Thyroid gland (tissue), 4 donors: ENCODE measurements around the gene DUS1L. TPM values are rescaled to one million over a fixed set of nuclear protein-coding genes. Genes with fewer than 3 reads are reported as not detected.

ENCODE experiments used
- DNase-seq, 2 donors: peaks; one replicate each; pipeline ENCODE4 v3.0.0-alpha.2; 2019
- H3K27ac ChIP-seq, 3 donors: fragments of 200-600 bp; sonication (generic); 1 replicate in 2 of 3; 2 replicates in 1 of 3; pipeline ENCODE4 v1.5.1; 2016 to 2019; ENCODE audit warnings: mild to moderate bottlenecking in 1 of 3, moderate library complexity in 1 of 3
- H3K27me3 ChIP-seq: fragments of 200-600 bp; sonication (generic); one replicate; pipeline ENCODE4 v1.5.1; 2019
- H3K36me3 ChIP-seq, 2 donors: fragments of 200-600 bp; sonication (generic); one replicate each; pipeline ENCODE4 v1.5.1; 2016 to 2019
- H3K4me1 ChIP-seq, 2 donors: fragments of 200-600 bp; sonication (generic); one replicate each; pipeline ENCODE4 v1.5.1; 2017 to 2019
- H3K4me3 ChIP-seq, 3 donors: fragments of 200-600 bp; sonication (generic); replicated peaks in 1 of 3; 1 replicate in 2 of 3; 2 replicates in 1 of 3; pipeline ENCODE4 v1.5.1; 2016; ENCODE audit warnings: mild to moderate bottlenecking in 1 of 3
- H3K9me3 ChIP-seq: fragments of 200-600 bp; sonication (generic); one replicate; pipeline ENCODE4 v1.5.1; 2017
- POLR2A ChIP-seq, 2 donors: fragments of 450-650 bp; IDR thresholded peaks; one replicate each; pipeline ENCODE4 v1.6.1; 2017; ENCODE audit warnings: antibody characterized with exemption in 2 of 2, mild to moderate bottlenecking in 2 of 2, moderate library complexity in 1 of 2
- WGBS, 2 donors: methylation state at CpG; one replicate each; pipeline ENCODE4 v1.1.5; 2017; 5-methylcytosine and 5-hydroxymethylcytosine counted together
- intact Hi-C: fragments of 100-400 bp; cut with DNase I; formaldehyde crosslinking; loops from one replicate; pipeline ENCODE4 v1.15.1; 2023
- total RNA-seq, 4 donors: library from RNA; depleted of rRNA; stranded (reverse); fragments of >200 nt; gene quantifications; one replicate each; pipeline ENCODE4 v1.2.3, GENCODE V29; 2016
- TF ChIP-seq, protein P1 (sequence below), 6 experiments: fragments of 200-600 bp in 3 of 6; fragments of 450-650 bp in 3 of 6; sonication (generic) in 3 of 6; IDR thresholded peaks; one replicate each; pipeline ENCODE4 v1.5.1; 2016 to 2019; ENCODE audit warnings: antibody characterized with exemption in 6 of 6, mild to moderate bottlenecking in 2 of 6, inconsistent platforms in 1 of 6, moderate library complexity in 1 of 6

Gene DUS1L
- total RNA-seq, 4 donors from 2014 or later = 58.7 to 90.5 (median 75.5) TPM

DNA sequence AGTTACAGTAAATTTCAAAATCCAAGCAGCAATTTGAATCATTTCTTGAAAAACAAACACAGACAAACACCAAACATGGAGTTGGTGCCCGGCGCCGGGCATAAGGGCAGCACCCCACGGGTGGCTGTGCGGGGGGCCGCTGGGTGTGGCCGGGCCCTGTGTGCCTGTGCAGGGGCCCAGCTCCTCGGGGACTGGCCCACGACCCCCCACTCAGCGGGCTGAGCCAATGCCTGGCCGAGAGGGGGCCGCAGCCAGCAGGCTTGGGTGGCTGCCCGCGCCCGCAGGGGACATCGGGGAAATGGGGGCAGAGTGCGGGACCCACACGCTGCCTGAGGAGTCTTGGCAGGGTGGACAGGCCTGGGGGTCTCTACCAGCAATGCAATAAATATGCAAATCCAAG is 12.8 kb upstream of the DUS1L start:
- no peak for DNase-seq
- intact Hi-C loops = no loop called here
- no peaks in the 10 kb centered on the region for H3K27me3 ChIP-seq
- no peak overlapping the region for H3K4me3 ChIP-seq
- H3K36me3 ChIP-seq = peaks cover 20 to 42% of the 10 kb centered on the region in 2 donors
- H3K27ac ChIP-seq = no peak overlapping the region
- no peaks in the 10 kb centered on the region for H3K4me1 ChIP-seq
- no peaks in the 10 kb centered on the region for H3K9me3 ChIP-seq
- TF ChIP-seq, protein P1, sequence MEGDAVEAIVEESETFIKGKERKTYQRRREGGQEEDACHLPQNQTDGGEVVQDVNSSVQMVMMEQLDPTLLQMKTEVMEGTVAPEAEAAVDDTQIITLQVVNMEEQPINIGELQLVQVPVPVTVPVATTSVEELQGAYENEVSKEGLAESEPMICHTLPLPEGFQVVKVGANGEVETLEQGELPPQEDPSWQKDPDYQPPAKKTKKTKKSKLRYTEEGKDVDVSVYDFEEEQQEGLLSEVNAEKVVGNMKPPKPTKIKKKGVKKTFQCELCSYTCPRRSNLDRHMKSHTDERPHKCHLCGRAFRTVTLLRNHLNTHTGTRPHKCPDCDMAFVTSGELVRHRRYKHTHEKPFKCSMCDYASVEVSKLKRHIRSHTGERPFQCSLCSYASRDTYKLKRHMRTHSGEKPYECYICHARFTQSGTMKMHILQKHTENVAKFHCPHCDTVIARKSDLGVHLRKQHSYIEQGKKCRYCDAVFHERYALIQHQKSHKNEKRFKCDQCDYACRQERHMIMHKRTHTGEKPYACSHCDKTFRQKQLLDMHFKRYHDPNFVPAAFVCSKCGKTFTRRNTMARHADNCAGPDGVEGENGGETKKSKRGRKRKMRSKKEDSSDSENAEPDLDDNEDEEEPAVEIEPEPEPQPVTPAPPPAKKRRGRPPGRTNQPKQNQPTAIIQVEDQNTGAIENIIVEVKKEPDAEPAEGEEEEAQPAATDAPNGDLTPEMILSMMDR (IDR thresholded peaks at IDR 0.05) = no peak
- no peak for TF ChIP-seq POLR2A (IDR thresholded peaks at IDR 0.05)
- WGBS, 2 donors = 93 to 97% methylated on average over 10 to 11 of the region's 18 CpGs

DNA sequence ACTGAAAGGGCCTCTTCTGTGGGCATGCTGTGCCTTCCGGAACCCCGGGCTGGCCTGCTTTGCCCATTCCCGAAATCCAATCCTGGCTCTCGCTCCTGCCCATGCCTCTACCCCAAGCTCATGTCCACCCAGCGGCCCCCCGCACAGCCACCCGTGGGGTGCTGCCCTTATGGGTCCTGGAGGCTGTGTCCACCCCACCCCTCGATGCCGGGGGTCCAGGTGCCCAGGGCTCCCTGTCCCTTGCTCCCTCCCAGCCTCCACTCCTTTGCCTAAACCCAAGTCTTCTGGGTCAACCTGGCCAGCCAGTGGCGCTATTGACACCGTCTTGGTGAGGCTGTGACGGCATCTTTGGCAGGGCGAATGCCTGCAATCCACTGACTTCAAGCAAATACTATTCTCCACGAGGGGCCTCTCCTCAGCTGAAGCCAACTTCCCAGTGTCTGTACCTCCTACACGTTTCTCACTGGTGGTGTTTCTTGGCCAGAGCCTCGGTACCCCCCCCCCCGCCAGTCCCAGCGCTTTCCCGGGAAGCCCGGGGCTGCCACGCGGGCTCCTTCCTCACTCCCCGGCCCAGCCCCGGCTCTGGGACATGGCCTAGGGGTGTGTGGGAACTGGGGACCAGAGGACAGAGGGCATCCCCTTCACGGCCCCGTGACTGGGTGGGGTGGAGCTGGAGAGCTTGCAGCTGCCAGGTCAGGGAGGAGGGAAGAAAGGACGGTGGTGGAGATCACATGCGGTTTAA is 12.2 kb upstream of the DUS1L start:
- intact Hi-C loops = no loop called here
- no peak overlapping the region for H3K27ac ChIP-seq
- no peaks in the 10 kb centered on the region for H3K4me1 ChIP-seq
- no peak overlapping the region for H3K4me3 ChIP-seq
- no peak for DNase-seq
- H3K36me3 ChIP-seq = peaks cover 13 to 36% of the 10 kb centered on the region in 2 donors
- H3K9me3 ChIP-seq = no peaks in the 10 kb centered on the region
- WGBS, 2 donors = 71 to 85% methylated on average over 23 to 28 of the region's 28 CpGs
- H3K27me3 ChIP-seq = no peaks in the 10 kb centered on the region
- TF ChIP-seq, protein P1 (IDR thresholded peaks at IDR 0.05) = no peak
- no peak for TF ChIP-seq POLR2A (IDR thresholded peaks at IDR 0.05)

DNA sequence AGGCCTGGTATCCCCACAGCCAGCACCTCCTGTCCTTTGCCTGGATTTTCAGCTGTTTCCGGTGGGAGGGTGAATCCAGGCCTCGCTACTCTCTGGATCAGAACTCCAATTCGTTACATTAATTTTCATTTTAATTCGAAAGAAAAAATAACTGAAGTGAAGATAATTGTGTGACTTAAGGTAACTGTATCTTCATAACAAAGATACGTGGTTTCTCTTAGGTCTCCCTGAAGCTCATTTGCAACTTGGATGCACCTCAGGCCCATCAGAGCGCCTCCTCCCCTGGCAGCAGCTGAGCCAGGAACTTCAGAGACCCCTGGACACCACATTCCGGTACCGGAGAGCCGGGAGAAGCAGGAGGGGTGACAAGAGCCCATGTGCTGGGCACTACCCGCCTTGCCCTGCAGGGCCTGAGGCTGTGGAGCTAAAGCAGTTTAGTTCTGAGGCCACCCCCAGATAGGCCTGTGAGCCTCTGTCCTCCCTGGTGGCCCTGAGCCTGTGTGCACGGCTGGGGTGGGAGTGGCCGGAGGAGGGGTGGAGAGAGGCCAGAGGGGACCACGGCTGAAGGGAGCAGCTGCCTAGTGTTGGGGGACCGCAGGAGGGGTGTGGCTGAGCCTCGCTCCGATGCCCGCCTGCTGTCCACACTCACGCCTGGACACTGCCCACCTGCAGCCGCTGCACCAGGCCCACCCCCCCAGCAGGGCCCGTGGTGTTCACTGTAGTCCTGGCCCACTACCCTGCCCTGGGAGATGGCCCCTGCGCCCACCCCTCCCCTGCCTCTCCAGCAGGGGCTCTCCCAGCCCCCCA is 11.4 kb upstream of the DUS1L start:
- H3K36me3 ChIP-seq = peaks cover 5 to 28% of the 10 kb centered on the region in 2 donors
- no peaks in the 10 kb centered on the region for H3K27me3 ChIP-seq
- no peaks in the 10 kb centered on the region for H3K4me1 ChIP-seq
- intact Hi-C loops = no loop called here
- no peak overlapping the region for H3K27ac ChIP-seq
- no peak for DNase-seq
- no peaks in the 10 kb centered on the region for H3K9me3 ChIP-seq
- 75 to 79% methylated on average over 13 to 18 of the region's 21 CpGs for WGBS, 2 donors
- no peak for TF ChIP-seq POLR2A (IDR thresholded peaks at IDR 0.05)
- TF ChIP-seq, protein P1 (IDR thresholded peaks at IDR 0.05) = no peak
- H3K4me3 ChIP-seq = no peak overlapping the region

DNA sequence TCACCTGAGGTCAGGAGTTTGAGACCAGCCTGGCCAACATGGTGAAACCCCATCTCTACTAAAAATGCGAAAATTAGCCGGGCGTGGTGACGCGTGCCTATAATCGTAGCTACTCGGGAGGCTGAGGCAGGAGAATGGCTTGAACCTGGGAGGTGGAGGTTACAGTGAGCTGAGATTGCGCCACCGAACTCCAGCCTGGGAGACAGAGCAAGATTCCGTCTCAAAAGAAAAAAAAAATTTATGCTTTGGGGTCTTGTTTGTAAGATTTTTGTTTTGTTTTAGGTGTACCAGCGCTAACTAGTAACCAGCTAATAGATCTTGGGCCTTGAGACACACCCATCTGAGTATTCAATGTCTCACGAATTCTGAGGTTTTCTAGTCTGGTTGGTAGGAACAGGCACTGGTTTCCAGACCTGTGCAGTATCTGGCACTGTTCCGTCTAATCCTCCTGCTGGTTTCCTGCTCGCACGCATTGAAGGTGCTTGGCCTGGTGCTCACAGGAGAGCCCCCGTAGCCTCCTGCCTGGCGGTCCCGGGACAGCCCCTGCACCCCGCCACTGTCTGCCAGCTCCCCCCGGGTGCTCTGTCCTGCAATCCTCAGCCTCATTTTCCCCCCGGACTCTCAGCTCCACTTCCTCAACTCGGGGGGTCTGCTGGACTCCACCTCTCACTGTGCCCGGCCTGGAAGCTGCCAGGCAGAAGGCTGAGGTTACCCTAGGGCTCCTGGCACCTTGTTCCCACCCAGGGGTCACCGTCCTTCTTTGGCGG is 10.6 kb upstream of the DUS1L start:
- no peak for TF ChIP-seq POLR2A (IDR thresholded peaks at IDR 0.05)
- TF ChIP-seq, protein P1 (IDR thresholded peaks at IDR 0.05) = no peak
- intact Hi-C loops = no loop called here
- Histone ChIP-seq H3K27ac (no peak overlapping the region), H3K4me3 (no peak overlapping the region), H3K27me3 (no peaks in the 10 kb centered on the region), H3K36me3 (peaks cover 4 to 22% of the 10 kb centered on the region in 2 donors), H3K9me3 (no peaks in the 10 kb centered on the region), H3K4me1 (no peaks in the 10 kb centered on the region)
- 85 to 89% methylated on average over 25 of the region's 25 CpGs for WGBS, 2 donors
- DNase-seq = no peak
